GF-D8 (cell line): Measurements from ENCODE around the gene B4GALNT3.

ENCODE experiments used
- DNase-seq: peaks from one replicate; lab custom pipeline; 2025; lab: John Stamatoyannopoulos, UW

B4GALNT3 gene

DNA sequence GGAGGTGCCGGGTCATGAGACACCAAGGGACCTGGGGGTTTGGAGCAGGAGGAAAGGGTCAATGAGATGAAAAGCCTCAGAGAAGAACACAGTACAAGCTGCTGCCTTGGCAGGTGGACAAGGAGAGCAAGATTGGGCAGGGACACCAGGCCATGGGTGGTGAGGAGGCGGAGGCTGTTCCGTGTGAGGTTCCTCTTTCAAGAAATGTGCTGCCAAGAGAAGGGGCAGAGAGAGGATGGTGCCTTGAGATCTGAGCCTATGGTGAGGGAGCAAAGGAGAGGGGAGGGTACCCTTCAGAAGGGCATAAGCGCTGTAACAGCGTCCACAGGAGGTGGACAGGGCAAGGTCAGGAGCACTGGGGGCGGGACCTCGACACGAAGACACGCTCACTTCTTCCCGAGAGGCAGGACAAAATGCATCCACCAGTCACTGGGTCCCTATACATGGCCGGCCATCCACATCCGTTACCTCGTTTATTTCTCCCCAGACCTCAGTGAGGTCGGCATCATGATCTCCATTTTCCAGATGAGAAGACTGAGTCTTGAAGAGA lies 100.2 kb downstream of the B4GALNT3 start:
- DNase-seq, result no peak

DNA sequence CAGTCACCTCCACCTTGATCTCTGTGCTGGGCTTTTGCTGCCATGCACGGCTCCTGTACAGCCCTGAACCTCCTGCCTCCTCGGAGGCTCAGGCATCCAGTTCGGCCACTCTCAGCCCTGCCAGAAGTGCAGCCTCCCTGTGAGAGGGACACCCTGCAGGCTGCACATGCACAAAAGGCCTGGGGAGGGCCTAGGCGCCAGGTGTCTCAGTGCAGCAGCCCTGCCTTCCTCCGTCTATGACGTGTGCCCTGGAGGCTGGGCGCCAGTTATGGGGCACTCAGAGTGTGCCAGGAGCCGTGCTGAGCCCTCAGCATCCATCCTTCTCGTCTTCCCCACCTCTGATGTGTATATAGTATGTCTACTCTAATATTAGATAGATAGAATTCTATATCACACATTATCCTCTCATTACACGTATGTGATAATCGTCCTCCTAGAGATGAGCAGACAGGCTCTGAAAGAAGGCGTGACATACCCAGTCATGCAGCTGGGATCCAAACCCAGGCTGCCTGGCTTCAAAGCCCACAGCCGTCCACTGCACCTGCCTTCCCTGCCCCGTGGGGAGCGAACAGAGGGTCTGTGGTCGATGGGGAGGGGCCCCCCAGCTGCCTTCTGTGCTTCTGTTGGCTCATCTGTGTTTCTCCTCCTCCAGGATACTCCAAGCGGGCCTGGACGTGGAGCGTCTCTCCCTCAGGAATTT lies 101.1 kb downstream of the B4GALNT3 start:
- DNase-seq, result no peak

GRCh38 chr12:561391-561705 lies 101.6 kb downstream of the B4GALNT3 start:
- no peak for DNase-seq

GRCh38 chr12:561908-562593 lies 102.3 kb downstream of the B4GALNT3 start:
- peak; percentile 77 for DNase-seq

DNA sequence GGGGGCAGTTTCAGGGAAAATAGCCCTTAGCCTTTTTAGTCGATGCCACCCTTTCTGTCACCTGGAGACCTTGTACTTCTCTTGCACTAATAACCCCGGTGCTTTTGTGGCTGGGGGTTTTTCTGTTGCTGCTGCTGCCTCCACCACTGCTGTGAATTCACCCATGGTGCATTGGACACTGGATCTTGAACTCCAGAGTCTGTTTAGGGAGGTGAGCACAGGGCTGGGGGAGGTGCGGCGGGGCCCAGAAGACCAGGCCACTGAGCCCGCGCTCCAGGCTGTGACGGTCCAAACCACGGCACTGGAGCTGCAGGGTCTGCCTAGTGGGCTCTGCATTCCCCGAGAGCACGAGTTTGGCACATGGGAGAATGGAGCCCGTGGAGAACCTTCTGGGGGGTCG lies 102.9 kb downstream of the B4GALNT3 start:
- no peak for DNase-seq

GRCh38 chr12:563250-563781 lies 103.6 kb downstream of the B4GALNT3 start:
- peak; percentile 96 for DNase-seq

- peak; percentile 51 for DNase-seq
Measured at GRCh38 chr12:563787-564298, 104.1 kb downstream of the B4GALNT3 start.

GRCh38 chr12:565161-565560 lies 105.4 kb downstream of the B4GALNT3 start:
- DNase-seq, result no peak

- DNase-seq, result no peak
Measured at GRCh38 chr12:565589-566105, 105.9 kb downstream of the B4GALNT3 start.

DNA sequence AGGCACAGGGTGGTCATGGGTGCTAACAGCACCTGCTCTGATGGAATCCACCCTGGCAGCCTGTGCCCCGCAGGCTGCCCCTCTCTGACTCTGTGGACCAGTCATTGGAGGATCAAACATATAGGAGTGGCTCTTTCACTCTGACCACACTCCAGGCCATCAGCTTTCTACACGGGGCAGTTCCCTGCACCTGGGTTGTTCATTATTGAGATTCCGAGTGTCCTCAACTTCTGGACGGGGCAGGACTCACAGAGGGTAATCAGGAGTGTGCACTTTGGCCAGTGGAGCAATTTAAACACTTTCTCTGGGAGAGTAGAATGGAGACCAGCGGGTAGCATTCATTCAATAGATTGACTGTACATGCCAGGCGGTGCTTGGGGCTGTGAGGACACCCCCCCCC lies 108.7 kb downstream of the B4GALNT3 start:
- DNase-seq, result no peak

DNA sequence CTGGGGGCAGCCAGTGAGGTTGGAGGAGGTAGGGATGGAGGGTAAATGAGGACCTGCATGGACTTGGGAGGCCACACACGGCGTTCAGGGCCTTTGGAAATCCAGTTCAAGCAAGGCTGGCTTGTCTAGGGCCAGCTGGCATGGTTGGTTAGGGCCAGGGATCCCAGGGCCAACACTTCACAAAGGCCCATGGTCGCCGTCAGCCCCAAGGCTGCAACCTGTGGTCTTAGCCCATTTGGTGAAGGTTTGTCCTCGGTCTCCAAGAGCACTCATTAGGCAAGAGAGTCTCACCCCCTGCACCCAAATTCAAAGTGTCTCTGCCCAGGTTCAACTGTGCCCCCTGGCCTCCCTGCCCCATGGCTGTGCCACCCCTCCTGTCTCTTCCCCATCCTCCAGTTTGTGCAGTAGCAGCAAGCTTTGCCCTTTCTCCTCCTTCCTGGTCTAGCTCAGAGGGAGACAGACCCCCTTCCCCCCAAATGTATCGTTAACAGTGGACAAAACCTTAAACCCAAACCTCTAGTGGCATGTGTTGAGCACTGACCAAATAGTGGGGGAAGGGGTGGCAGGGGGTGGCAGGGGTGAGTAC lies 109.4 kb downstream of the B4GALNT3 start:
- DNase-seq, result no peak

DNA sequence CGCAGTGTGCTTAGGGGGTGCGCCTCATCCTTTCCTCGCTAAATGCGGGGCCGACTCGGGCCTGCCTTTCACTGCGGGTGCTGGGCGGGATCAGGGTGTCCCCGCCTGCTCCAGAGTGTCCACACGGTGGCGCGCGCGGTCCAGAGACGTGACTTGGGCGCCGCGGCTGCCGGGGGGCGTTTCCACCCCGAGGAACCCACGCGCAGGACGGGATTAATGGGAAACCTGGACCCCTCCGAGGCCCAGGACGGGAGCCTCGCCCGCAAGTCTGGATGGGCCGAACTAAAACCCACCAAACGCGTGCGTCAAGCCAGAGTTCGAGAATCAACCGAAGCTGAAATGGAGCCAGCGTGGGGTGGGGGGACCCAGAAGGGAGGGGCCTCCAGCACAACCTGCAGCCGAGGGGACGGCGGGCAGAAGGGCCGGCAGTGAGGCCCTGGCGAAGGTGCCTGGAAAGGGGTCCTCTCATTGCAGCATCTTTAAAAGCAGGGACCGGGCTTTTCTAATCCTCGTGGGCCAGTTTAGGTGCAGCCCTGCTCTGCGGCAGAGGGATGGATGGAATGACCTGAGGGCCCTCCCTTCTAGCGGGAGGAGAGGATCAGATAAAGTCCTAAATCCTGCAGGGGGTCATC lies 110.2 kb downstream of the B4GALNT3 start:
- DNase-seq, result peak; percentile 59

- DNase-seq, result no peak
Measured at GRCh38 chr12:570435-570920, 110.7 kb downstream of the B4GALNT3 start.

DNA sequence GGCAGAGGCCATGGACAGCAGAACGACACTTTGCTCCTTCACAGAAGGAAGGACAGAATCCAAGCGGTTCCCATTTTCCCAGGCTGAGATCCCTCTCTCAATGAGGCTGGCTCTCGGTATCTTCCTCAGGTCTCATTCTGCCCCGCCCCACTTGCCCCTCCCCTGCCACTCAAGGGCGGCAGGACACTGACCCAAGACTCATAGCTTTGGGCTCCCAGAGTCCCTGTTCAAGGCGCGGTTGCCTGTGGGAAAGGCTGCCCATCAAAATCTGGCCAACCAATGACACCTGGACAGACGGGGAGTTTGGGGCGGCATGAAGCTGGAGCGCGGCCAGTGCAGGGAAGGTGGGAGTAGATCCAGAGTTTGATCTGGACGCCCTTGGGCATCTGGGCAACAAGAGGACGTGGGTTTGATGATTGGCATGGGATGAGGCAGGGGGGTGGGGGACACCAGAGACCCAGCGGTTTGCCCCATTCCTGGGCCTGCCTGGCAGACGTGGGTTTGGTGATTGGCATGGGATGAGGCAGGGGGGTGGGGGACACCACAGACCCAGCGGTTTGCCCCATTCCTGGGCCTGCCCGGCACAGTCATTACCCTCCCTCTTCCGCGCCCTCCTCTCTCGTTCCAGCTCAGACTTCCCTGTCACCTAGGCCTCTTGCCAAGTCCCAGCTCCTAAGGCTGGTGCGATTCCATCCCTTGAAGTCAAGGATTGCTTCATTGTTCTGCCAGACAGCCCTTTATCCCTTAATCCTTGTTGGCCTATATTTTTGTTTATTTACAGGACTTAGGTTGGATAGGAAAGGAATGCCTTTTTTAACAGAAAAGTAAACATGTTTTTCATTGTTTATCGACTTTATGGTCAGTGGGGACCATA lies 111.4 kb downstream of the B4GALNT3 start:
- no peak for DNase-seq

- DNase-seq, result no peak
Measured at GRCh38 chr12:571795-572531, 112.2 kb downstream of the B4GALNT3 start.

GRCh38 chr12:572532-572899 lies 112.8 kb downstream of the B4GALNT3 start:
- no peak for DNase-seq

DNA sequence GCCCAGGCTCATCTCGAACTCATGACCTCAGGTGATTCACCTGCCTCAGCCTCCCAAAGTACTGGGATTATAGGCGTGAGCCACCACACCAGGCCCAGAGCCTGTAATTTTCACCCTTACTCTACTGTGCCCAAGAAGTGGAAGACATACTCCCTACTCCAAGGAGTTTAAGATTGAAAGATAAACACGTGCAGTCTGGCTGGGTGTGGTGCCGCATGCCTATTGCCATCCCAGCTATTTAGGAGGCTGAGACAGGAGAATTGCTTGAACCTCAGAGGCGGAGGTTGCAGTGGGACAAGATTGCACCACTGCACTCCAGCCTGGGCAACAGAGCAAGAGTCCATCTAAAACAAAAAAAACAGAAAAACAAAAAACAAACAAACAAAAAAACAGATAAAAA lies 113.5 kb downstream of the B4GALNT3 start:
- no peak for DNase-seq

DNA sequence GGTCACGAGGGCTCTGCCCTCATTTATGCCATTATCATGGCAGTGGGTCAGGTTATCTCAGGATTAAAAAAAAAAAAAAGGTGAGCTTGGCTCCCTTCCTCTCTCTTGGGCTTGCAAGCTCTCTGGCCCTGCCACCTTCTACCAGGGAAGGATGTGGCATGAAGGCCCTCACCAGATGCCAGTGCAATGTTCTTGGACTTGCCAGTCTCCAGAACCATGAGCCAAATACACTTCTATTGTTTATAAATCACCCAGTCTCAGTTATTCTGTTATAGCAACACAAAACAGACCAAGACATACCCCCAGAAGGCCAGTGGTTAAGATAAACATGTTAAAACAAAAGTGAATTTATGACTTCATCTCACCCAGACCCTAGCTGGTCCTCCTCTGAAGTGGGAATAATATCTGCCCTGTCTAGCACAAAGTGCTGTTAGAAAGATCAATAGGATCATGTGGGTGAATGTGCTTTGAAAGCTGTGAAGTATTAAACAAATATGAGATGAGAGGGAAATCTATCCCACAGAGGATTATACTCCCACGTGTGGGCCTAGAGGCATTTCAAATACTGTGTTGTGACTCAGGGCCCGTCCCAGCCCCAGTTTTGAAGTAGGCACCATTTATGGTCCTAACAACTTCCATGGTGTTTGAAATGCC lies 114.9 kb downstream of the B4GALNT3 start:
- no peak for DNase-seq

- DNase-seq, result no peak
Measured at GRCh38 chr12:575129-575502, 115.4 kb downstream of the B4GALNT3 start.
